NCI-H526 treated with DMSO at 0.1 percent for 48 hours (cell line): Measurements from ENCODE around the gene RAPGEF5.

ENCODE experiments used
- DNase-seq: peaks from one replicate; lab custom pipeline; 2025; lab: John Stamatoyannopoulos, UW

Gene RAPGEF5

GRCh38 chr7:22216832-22217475 is 140.0 kb downstream of the RAPGEF5 start:
- no peak for DNase-seq

GRCh38 chr7:22216309-22216708 is 140.6 kb downstream of the RAPGEF5 start:
- no peak for DNase-seq

GRCh38 chr7:22214000-22214399 is 143.0 kb downstream of the RAPGEF5 start:
- DNase-seq: no peak

GRCh38 chr7:22213081-22213480 is 143.9 kb downstream of the RAPGEF5 start:
- DNase-seq: no peak

GRCh38 chr7:22210967-22211366 is 146.0 kb downstream of the RAPGEF5 start:
- no peak for DNase-seq

- DNase-seq: no peak
Measured at GRCh38 chr7:22210355-22210754, 146.6 kb downstream of the RAPGEF5 start.

GRCh38 chr7:22208799-22209198 is 148.2 kb downstream of the RAPGEF5 start:
- no peak for DNase-seq

- DNase-seq: no peak
Measured at GRCh38 chr7:22207724-22208225, 149.2 kb downstream of the RAPGEF5 start.

GRCh38 chr7:22205631-22206030 is 151.3 kb downstream of the RAPGEF5 start:
- no peak for DNase-seq

- DNase-seq: no peak
Measured at GRCh38 chr7:22204312-22204711, 152.6 kb downstream of the RAPGEF5 start.

- DNase-seq: no peak
Measured at GRCh38 chr7:22202141-22202540, 154.8 kb downstream of the RAPGEF5 start.

GRCh38 chr7:22201186-22201880 is 155.6 kb downstream of the RAPGEF5 start:
- DNase-seq: no peak

- no peak for DNase-seq
Measured at GRCh38 chr7:22200777-22201176, 156.2 kb downstream of the RAPGEF5 start.

- DNase-seq: peak; percentile 80
Measured at GRCh38 chr7:22200238-22200637, 156.7 kb downstream of the RAPGEF5 start.

GRCh38 chr7:22197376-22197775 is 159.6 kb downstream of the RAPGEF5 start:
- DNase-seq: no peak

- no peak for DNase-seq
Measured at GRCh38 chr7:22196429-22196828, 160.5 kb downstream of the RAPGEF5 start.

- DNase-seq: no peak
Measured at GRCh38 chr7:22195397-22196172, 161.4 kb downstream of the RAPGEF5 start.

- no peak for DNase-seq
Measured at GRCh38 chr7:22194658-22195273, 162.2 kb downstream of the RAPGEF5 start.

- no peak for DNase-seq
Measured at GRCh38 chr7:22193450-22193983, 163.4 kb downstream of the RAPGEF5 start.

- no peak for DNase-seq
Measured at GRCh38 chr7:22192801-22193200, 164.2 kb downstream of the RAPGEF5 start.

GRCh38 chr7:22190736-22191135 is 166.2 kb downstream of the RAPGEF5 start:
- no peak for DNase-seq

- DNase-seq: no peak
Measured at GRCh38 chr7:22189741-22190140, 167.2 kb downstream of the RAPGEF5 start.
